Stomach (tissue), 9 donors: ENCODE data around the gene SARDH. TPM values are rescaled to one million over a fixed set of nuclear protein-coding genes. Genes with fewer than 3 reads are reported as not detected.

Experiments
- DNase-seq, 2 donors: peaks; one replicate each; pipeline versions ENCODE4 v3.0.0 to v3.0.0-alpha.2; 2013 to 2019
- H3K27ac ChIP-seq, 5 donors: fragments of 200-600 bp in 4 of 5; sonication (generic) in 4 of 5; one replicate each; pipeline ENCODE4 v1.5.1; 2013 to 2019; ENCODE audit warnings: mild to moderate bottlenecking in 1 of 5, moderate library complexity in 1 of 5
- H3K27me3 ChIP-seq, 3 donors: fragments of 200-600 bp; sonication (generic); one replicate each; pipeline ENCODE4 v1.5.1; 2017 to 2019; ENCODE audit warnings: mixed run types in 1 of 3
- H3K36me3 ChIP-seq, 4 donors: fragments of 200-600 bp; sonication (generic); 1 replicate in 3 of 4; 2 replicates in 1 of 4; pipeline ENCODE4 v1.5.1; 2016 to 2019
- H3K4me1 ChIP-seq, 4 donors: fragments of 200-600 bp; sonication (generic); one replicate each; pipeline ENCODE4 v1.5.1; 2016 to 2019
- H3K4me3 ChIP-seq, 4 donors: fragments of 200-600 bp; sonication (generic) in 3 of 4; one replicate each; pipeline ENCODE4 v1.5.1; 2016 to 2019; ENCODE audit warnings: mild to moderate bottlenecking in 1 of 4
- H3K9me3 ChIP-seq, 4 donors: fragments of 200-600 bp; sonication (generic); one replicate each; pipeline ENCODE4 v1.5.1; 2016 to 2019
- CTCF ChIP-seq, 7 experiments: fragments of 450-650 bp in 4 of 7; fragments of 200-600 bp in 3 of 7; sonication (generic) in 3 of 7; IDR thresholded peaks; one replicate each; pipeline ENCODE4 v1.5.1; 2016 to 2019; ENCODE audit warnings: antibody characterized with exemption in 7 of 7, control low read depth in 2 of 7, mild to moderate bottlenecking in 1 of 7
- EP300 ChIP-seq: sonication (generic); formaldehyde crosslinking; IDR thresholded peaks from one replicate; pipeline ENCODE4 v1.6.1; 2017; ENCODE audit warnings: antibody characterized with exemption
- POLR2A ChIP-seq, 4 donors: fragments of 450-650 bp; IDR thresholded peaks; one replicate each; pipeline ENCODE4 v1.6.1; 2016; ENCODE audit warnings: antibody characterized with exemption in 4 of 4, control low read depth in 2 of 4, mild to moderate bottlenecking in 1 of 4, moderate library complexity in 1 of 4
- POLR2AphosphoS5 ChIP-seq, 3 donors: sonication (generic); formaldehyde crosslinking; IDR thresholded peaks; one replicate each; pipeline ENCODE4 v1.6.1; 2016; ENCODE audit warnings: antibody characterized with exemption in 3 of 3
- WGBS, 5 donors: extraction: QIAGEN DNeasy Blood & Tissue Kit in 3 of 5; methylation state at CpG; one replicate each; pipeline versions ENCODE4 v1.1.5 to v1.1.7; 2013 to 2018; 5-methylcytosine and 5-hydroxymethylcytosine counted together
- intact Hi-C: fragments of 100-400 bp; cut with DNase I; formaldehyde crosslinking; loops from one replicate; pipeline ENCODE4 v1.15.1; 2023; ENCODE audit warnings: low total_unique reads
- polyA plus RNA-seq, 3 donors: library from polyadenylated mRNA; stranded (reverse); fragments of 200-250 nt; gene quantifications; one replicate each; pipeline ENCODE4 v1.2.3, GENCODE V29; 2013
- total RNA-seq, 5 donors: library from RNA; depleted of rRNA; stranded (reverse); fragments of >200 nt; gene quantifications; one replicate each; pipeline versions ENCODE4 v1.1.0 to v1.2.3, GENCODE V29; 2014 to 2016
- donor health status: healthy with polysubstance abuse.
- donor health status: Bipolar disorder and iron deficiency.
- donor health status: healthy.

SARDH gene
- total and polyA plus RNA-seq, 8 donors, result 0.76 to 15.2 (median 2.6) TPM; not detected in 1

- no peaks in the 10 kb centered on the region for H3K4me1 ChIP-seq
- H3K9me3 ChIP-seq, result no peaks in the 10 kb centered on the region
- H3K27ac ChIP-seq, result no peak overlapping the region
- intact Hi-C loops, result loop anchor here (10.0 kb wide), 1 partner anchor 195 kb away; the partner anchor contains the start of gene ADAMTSL2
- H3K36me3 ChIP-seq, result no peaks in the 10 kb centered on the region
- H3K27me3 ChIP-seq, result peaks cover 0 to 6% (median 3%) of the 10 kb centered on the region in 3 donors
- no peak overlapping the region for H3K4me3 ChIP-seq
- TF ChIP-seq CTCF (IDR thresholded peaks at IDR 0.05), result no peak
- TF ChIP-seq POLR2A (IDR thresholded peaks at IDR 0.05), result no peak
- no peak for TF ChIP-seq EP300
- TF ChIP-seq POLR2AphosphoS5 (IDR thresholded peaks at IDR 0.05), result no peak
- peak; percentile 3 to 21 for DNase-seq
- 80 to 89% (median 83%) methylated on average over 14 to 19 of the region's 19 CpGs for WGBS, 5 donors
These were observed 8.4 kb downstream of the SARDH start for GRCh38 chr9:133729617-133730281.

- 74 to 83% (median 77%) methylated on average over 10 of the region's 10 CpGs for WGBS, 5 donors
- H3K36me3 ChIP-seq, result no peaks in the 10 kb centered on the region
- H3K27ac ChIP-seq, result no peak overlapping the region
- TF ChIP-seq EP300 (no peak), POLR2AphosphoS5 (IDR thresholded peaks at IDR 0.05) (no peak), POLR2A (IDR thresholded peaks at IDR 0.05) (no peak), CTCF (IDR thresholded peaks at IDR 0.05) (no peak)
- intact Hi-C loops, result loop anchor here (10.0 kb wide), 1 partner anchor 194 kb away; the partner anchor contains the start of gene ADAMTSL2
- no peak overlapping the region for H3K4me3 ChIP-seq
- no peaks in the 10 kb centered on the region for H3K9me3 ChIP-seq
- no peaks in the 10 kb centered on the region for H3K4me1 ChIP-seq
- H3K27me3 ChIP-seq, result peaks cover 0 to 6% (median 0%) of the 10 kb centered on the region in 3 donors
- peak in 1 of 2 donors; percentile 2 for DNase-seq
These were observed 9.1 kb downstream of the SARDH start for GRCh38 chr9:133728856-133729616.

- Histone ChIP-seq H3K4me1 (no peaks in the 10 kb centered on the region), H3K9me3 (no peaks in the 10 kb centered on the region), H3K27ac (no peak overlapping the region), H3K4me3 (no peak overlapping the region), H3K36me3 (no peaks in the 10 kb centered on the region), H3K27me3 (peaks cover 0 to 6% (median 0%) of the 10 kb centered on the region in 3 donors)
- TF ChIP-seq EP300 (no peak), CTCF (IDR thresholded peaks at IDR 0.05) (no peak), POLR2AphosphoS5 (IDR thresholded peaks at IDR 0.05) (no peak), POLR2A (IDR thresholded peaks at IDR 0.05) (no peak)
- 82 to 90% (median 87%) methylated on average over 9 to 18 of the region's 18 CpGs for WGBS, 5 donors
- intact Hi-C loops, result loop anchor here (10.0 kb wide), 1 partner anchor 193 kb away; the partner anchor contains the start of gene ADAMTSL2
- peak; percentile 2 to 20 for DNase-seq
These were observed 10.2 kb downstream of the SARDH start for GRCh38 chr9:133727876-133728441.

GRCh38 chr9:133727277-133727875 lies 10.8 kb downstream of the SARDH start:
- H3K9me3 ChIP-seq, result no peaks in the 10 kb centered on the region
- H3K27ac ChIP-seq, result no peak overlapping the region
- H3K36me3 ChIP-seq, result no peaks in the 10 kb centered on the region
- DNase-seq, result peak in 1 of 2 donors; percentile 4
- no peaks in the 10 kb centered on the region for H3K4me1 ChIP-seq
- intact Hi-C loops, result loop anchor here (10.0 kb wide), 1 partner anchor 193 kb away; the partner anchor contains the start of gene ADAMTSL2
- no peak overlapping the region for H3K4me3 ChIP-seq
- H3K27me3 ChIP-seq, result peaks cover 0 to 6% (median 0%) of the 10 kb centered on the region in 3 donors
- TF ChIP-seq CTCF (IDR thresholded peaks at IDR 0.05) (no peak), POLR2AphosphoS5 (IDR thresholded peaks at IDR 0.05) (no peak), POLR2A (IDR thresholded peaks at IDR 0.05) (no peak), EP300 (no peak)
- WGBS, 5 donors, result 47 to 68% (median 61%) methylated on average over 6 to 10 of the region's 10 CpGs
